ENCODE data around the gene ZC3HAV1. TPM values are rescaled to one million over a fixed set of nuclear protein-coding genes. Genes with fewer than 3 reads are reported as not detected.
"Not testable (repeated sequence)": the region's sequence is repeated elsewhere in the genome, so short reads cannot be mapped to it uniquely, and the experiment has no call there.

ZC3HAV1 gene
- total and polyA plus RNA-seq, 5 donors from 2014 or later, result 122 to 220 (median 154) TPM

- Mint-ChIP-seq H3K36me3 (no peaks in the 10 kb centered on the region), H3K27ac (peak overlapping the region in 1 of 3 donors; percentile 63), H3K9me3 (no peaks in the 10 kb centered on the region), H3K4me3 (peak overlapping the region in 3 of 4 donors; percentile 3 to 89 (median 58)), H3K4me1 (peaks cover 0 to 28% (median 13%) of the 10 kb centered on the region in 4 donors), H3K27me3 (peaks cover 5% of the 10 kb centered on the region)
- peaks cover 20% of the 10 kb centered on the region for H3K4me1 ChIP-seq (ENCODE audit: control insufficient read depth, insufficient read depth, low read length, poor library complexity, severe bottlenecking)
- H3K36me3 ChIP-seq (ENCODE audit: control insufficient read depth, insufficient read depth, low read length), result no peaks in the 10 kb centered on the region
- no peaks in the 10 kb centered on the region for H3K9me3 ChIP-seq (ENCODE audit: control insufficient read depth in 2 of 2, low read length in 2 of 2)
- H3K27ac ChIP-seq (ENCODE audit: insufficient read depth, low read length, poor library complexity, severe bottlenecking), result no peak overlapping the region
- H3K4me3 ChIP-seq (ENCODE audit: low read depth, low read length), result no peak overlapping the region
- DNase-seq (peak in 1 of 3 donors; percentile 29), ATAC-seq (ENCODE audit: low read depth in 2 of 2) (no peak)
- H3K27me3 ChIP-seq (ENCODE audit: control insufficient read depth, insufficient read depth, low read length), result no peaks in the 10 kb centered on the region
These were observed 76.0 kb downstream of the ZC3HAV1 start for GRCh38 chr7:139033346-139034114.

DNA sequence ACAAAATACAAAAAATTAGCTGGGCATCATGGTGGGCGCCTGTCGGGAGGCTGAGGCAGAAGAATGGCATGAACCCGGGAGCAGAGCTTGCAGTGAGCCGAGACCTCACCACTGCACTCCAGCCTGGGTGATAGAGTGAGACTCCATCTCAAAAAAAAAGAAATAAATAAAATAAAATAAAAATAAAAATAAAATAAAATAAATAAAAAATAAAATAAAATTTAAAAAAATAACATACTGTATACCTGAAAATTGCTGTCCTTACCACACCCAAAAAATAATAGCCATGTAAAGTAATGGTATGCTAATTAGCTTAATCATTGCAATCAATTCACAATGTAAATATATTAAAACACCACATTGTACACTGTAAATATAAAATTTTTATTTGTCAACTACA lies 77.0 kb downstream of the ZC3HAV1 start:
- no peaks in the 10 kb centered on the region for H3K9me3 ChIP-seq (ENCODE audit: control insufficient read depth in 2 of 2, low read length in 2 of 2)
- peak overlapping the region in 1 of 4 donors; percentile 86 for H3K4me3 Mint-ChIP-seq
- DNase-seq (no peak), ATAC-seq (ENCODE audit: low read depth in 2 of 2) (no peak)
- H3K27me3 Mint-ChIP-seq, result peaks cover 2% of the 10 kb centered on the region
- H3K27ac Mint-ChIP-seq, result no peak overlapping the region
- H3K27me3 ChIP-seq (ENCODE audit: control insufficient read depth, insufficient read depth, low read length), result no peaks in the 10 kb centered on the region
- peaks cover 20% of the 10 kb centered on the region for H3K4me1 ChIP-seq (ENCODE audit: control insufficient read depth, insufficient read depth, low read length, poor library complexity, severe bottlenecking)
- no peak overlapping the region for H3K27ac ChIP-seq (ENCODE audit: insufficient read depth, low read length, poor library complexity, severe bottlenecking)
- peaks cover 0 to 23% (median 10%) of the 10 kb centered on the region in 4 donors for H3K4me1 Mint-ChIP-seq
- no peak overlapping the region for H3K4me3 ChIP-seq (ENCODE audit: low read depth, low read length)
- no peaks in the 10 kb centered on the region for H3K36me3 Mint-ChIP-seq
- H3K36me3 ChIP-seq (ENCODE audit: control insufficient read depth, insufficient read depth, low read length), result no peaks in the 10 kb centered on the region
- H3K9me3 Mint-ChIP-seq, result no peaks in the 10 kb centered on the region

DNA sequence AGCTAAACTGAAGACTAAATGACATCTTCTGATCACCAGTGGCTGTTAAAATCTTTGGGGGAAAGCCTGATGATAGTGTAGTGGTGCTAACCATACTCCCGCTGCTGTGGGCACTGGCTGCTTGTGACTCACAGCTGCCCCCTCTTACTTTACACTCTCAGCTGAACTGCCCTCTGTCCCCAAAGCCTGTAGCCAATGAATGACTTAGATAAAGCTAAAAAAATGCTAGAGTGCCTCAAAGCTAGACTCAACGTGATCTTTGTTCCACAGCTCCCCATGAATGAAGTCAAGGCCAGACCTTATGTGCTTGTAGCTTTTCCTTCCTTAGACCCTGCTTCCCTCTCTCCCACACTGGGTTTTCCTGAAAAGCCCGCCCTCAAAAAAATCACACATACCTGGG lies 80.2 kb downstream of the ZC3HAV1 start:
- Mint-ChIP-seq H3K27me3 (no peaks in the 10 kb centered on the region), H3K27ac (peak overlapping the region in 1 of 3 donors; percentile 52), H3K4me1 (peaks cover 0 to 11% (median 7%) of the 10 kb centered on the region in 4 donors), H3K9me3 (no peaks in the 10 kb centered on the region), H3K4me3 (no peak overlapping the region), H3K36me3 (no peaks in the 10 kb centered on the region)
- no peak overlapping the region for H3K27ac ChIP-seq (ENCODE audit: insufficient read depth, low read length, poor library complexity, severe bottlenecking)
- H3K27me3 ChIP-seq (ENCODE audit: control insufficient read depth, insufficient read depth, low read length), result no peaks in the 10 kb centered on the region
- no peak for DNase-seq
- no peaks in the 10 kb centered on the region for H3K4me1 ChIP-seq (ENCODE audit: control insufficient read depth, insufficient read depth, low read length, poor library complexity, severe bottlenecking)
- ATAC-seq (ENCODE audit: low read depth in 2 of 2), result no peak
- H3K9me3 ChIP-seq (ENCODE audit: control insufficient read depth in 2 of 2, low read length in 2 of 2), result no peaks in the 10 kb centered on the region
- H3K4me3 ChIP-seq (ENCODE audit: low read depth, low read length), result no peak overlapping the region
- no peaks in the 10 kb centered on the region for H3K36me3 ChIP-seq (ENCODE audit: control insufficient read depth, insufficient read depth, low read length)

GRCh38 chr7:139026551-139026950 lies 83.0 kb downstream of the ZC3HAV1 start:
- Histone ChIP-seq H3K36me3 (ENCODE audit: control insufficient read depth, insufficient read depth, low read length) (no peaks in the 10 kb centered on the region), H3K9me3 (ENCODE audit: control insufficient read depth in 2 of 2, low read length in 2 of 2) (no peaks in the 10 kb centered on the region), H3K4me3 (ENCODE audit: low read depth, low read length) (no peak overlapping the region), H3K27ac (ENCODE audit: insufficient read depth, low read length, poor library complexity, severe bottlenecking) (no peak overlapping the region), H3K27me3 (ENCODE audit: control insufficient read depth, insufficient read depth, low read length) (no peaks in the 10 kb centered on the region), H3K4me1 (ENCODE audit: control insufficient read depth, insufficient read depth, low read length, poor library complexity, severe bottlenecking) (no peaks in the 10 kb centered on the region)
- ATAC-seq (ENCODE audit: low read depth in 2 of 2), result no peak
- H3K4me1 Mint-ChIP-seq, result peaks cover 0 to 4% (median 0%) of the 10 kb centered on the region in 4 donors
- no peak overlapping the region for H3K4me3 Mint-ChIP-seq
- no peaks in the 10 kb centered on the region for H3K27me3 Mint-ChIP-seq
- H3K36me3 Mint-ChIP-seq, result no peaks in the 10 kb centered on the region
- H3K27ac Mint-ChIP-seq, result no peak overlapping the region
- H3K9me3 Mint-ChIP-seq, result no peaks in the 10 kb centered on the region
- DNase-seq, result no peak

DNA sequence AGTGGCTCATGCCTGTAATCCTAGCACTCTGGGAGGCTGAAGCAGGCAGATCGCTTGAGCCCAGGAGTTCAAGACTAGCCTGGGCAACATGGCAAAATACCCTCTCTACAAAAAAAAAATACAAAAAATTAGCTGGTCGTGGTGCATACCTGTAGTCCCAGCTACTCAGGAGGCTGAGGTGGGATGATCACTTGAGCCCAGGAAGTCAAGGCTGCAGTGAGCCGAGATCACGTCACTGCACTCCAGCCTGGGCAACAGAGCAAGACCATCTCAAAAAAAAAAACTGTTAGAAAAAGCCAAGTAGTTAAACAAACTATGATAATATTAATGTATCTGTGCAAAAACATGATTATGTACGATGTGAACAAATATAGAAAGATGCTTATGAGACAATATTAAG lies 83.7 kb downstream of the ZC3HAV1 start:
- ATAC-seq (ENCODE audit: low read depth in 2 of 2); H3K27ac ChIP-seq (ENCODE audit: insufficient read depth, low read length, poor library complexity, severe bottlenecking); H3K4me3 Mint-ChIP-seq; H3K4me3 ChIP-seq (ENCODE audit: low read depth, low read length); H3K36me3 ChIP-seq (ENCODE audit: control insufficient read depth, insufficient read depth, low read length); DNase-seq; H3K27me3 ChIP-seq (ENCODE audit: control insufficient read depth, insufficient read depth, low read length); H3K36me3 Mint-ChIP-seq; H3K9me3 ChIP-seq (ENCODE audit: control insufficient read depth in 2 of 2, low read length in 2 of 2); H3K27ac Mint-ChIP-seq; H3K4me1 ChIP-seq (ENCODE audit: control insufficient read depth, insufficient read depth, low read length, poor library complexity, severe bottlenecking); H3K27me3 Mint-ChIP-seq; H3K9me3 Mint-ChIP-seq; H3K4me1 Mint-ChIP-seq: not testable (repeated sequence)

GRCh38 chr7:139023076-139023475 lies 86.4 kb downstream of the ZC3HAV1 start:
- ATAC-seq (ENCODE audit: low read depth in 2 of 2), result no peak
- Mint-ChIP-seq H3K27ac (no peak overlapping the region), H3K27me3 (no peaks in the 10 kb centered on the region), H3K4me3 (no peak overlapping the region), H3K4me1 (peaks cover 0 to 4% (median 0%) of the 10 kb centered on the region in 4 donors), H3K36me3 (no peaks in the 10 kb centered on the region), H3K9me3 (no peaks in the 10 kb centered on the region)
- no peak overlapping the region for H3K4me3 ChIP-seq (ENCODE audit: low read depth, low read length)
- no peaks in the 10 kb centered on the region for H3K9me3 ChIP-seq (ENCODE audit: control insufficient read depth in 2 of 2, low read length in 2 of 2)
- H3K27me3 ChIP-seq (ENCODE audit: control insufficient read depth, insufficient read depth, low read length), result no peaks in the 10 kb centered on the region
- no peak overlapping the region for H3K27ac ChIP-seq (ENCODE audit: insufficient read depth, low read length, poor library complexity, severe bottlenecking)
- no peak for DNase-seq
- H3K36me3 ChIP-seq (ENCODE audit: control insufficient read depth, insufficient read depth, low read length), result no peaks in the 10 kb centered on the region
- H3K4me1 ChIP-seq (ENCODE audit: control insufficient read depth, insufficient read depth, low read length, poor library complexity, severe bottlenecking), result no peaks in the 10 kb centered on the region

GRCh38 chr7:139022286-139022685 lies 87.2 kb downstream of the ZC3HAV1 start:
- DNase-seq (no peak), ATAC-seq (ENCODE audit: low read depth in 2 of 2) (no peak)
- peak overlapping the region in 1 of 3 donors; percentile 77 for H3K27ac Mint-ChIP-seq
- Histone ChIP-seq H3K9me3 (ENCODE audit: control insufficient read depth in 2 of 2, low read length in 2 of 2) (no peaks in the 10 kb centered on the region), H3K4me3 (ENCODE audit: low read depth, low read length) (no peak overlapping the region), H3K27ac (ENCODE audit: insufficient read depth, low read length, poor library complexity, severe bottlenecking) (no peak overlapping the region), H3K4me1 (ENCODE audit: control insufficient read depth, insufficient read depth, low read length, poor library complexity, severe bottlenecking) (no peaks in the 10 kb centered on the region), H3K27me3 (ENCODE audit: control insufficient read depth, insufficient read depth, low read length) (no peaks in the 10 kb centered on the region), H3K36me3 (ENCODE audit: control insufficient read depth, insufficient read depth, low read length) (no peaks in the 10 kb centered on the region)
- H3K36me3 Mint-ChIP-seq, result no peaks in the 10 kb centered on the region
- peaks cover 0 to 4% (median 2%) of the 10 kb centered on the region in 4 donors for H3K4me1 Mint-ChIP-seq
- H3K4me3 Mint-ChIP-seq, result no peak overlapping the region
- H3K9me3 Mint-ChIP-seq, result no peaks in the 10 kb centered on the region
- no peaks in the 10 kb centered on the region for H3K27me3 Mint-ChIP-seq

- Mint-ChIP-seq H3K4me1 (peaks cover 4 to 8% (median 5%) of the 10 kb centered on the region in 4 donors), H3K27me3 (no peaks in the 10 kb centered on the region), H3K9me3 (no peaks in the 10 kb centered on the region), H3K27ac (no peak overlapping the region), H3K36me3 (no peaks in the 10 kb centered on the region), H3K4me3 (no peak overlapping the region)
- Histone ChIP-seq H3K36me3 (ENCODE audit: control insufficient read depth, insufficient read depth, low read length) (no peaks in the 10 kb centered on the region), H3K4me3 (ENCODE audit: low read depth, low read length) (no peak overlapping the region), H3K9me3 (ENCODE audit: control insufficient read depth in 2 of 2, low read length in 2 of 2) (no peaks in the 10 kb centered on the region), H3K27me3 (ENCODE audit: control insufficient read depth, insufficient read depth, low read length) (peaks cover 6% of the 10 kb centered on the region), H3K4me1 (ENCODE audit: control insufficient read depth, insufficient read depth, low read length, poor library complexity, severe bottlenecking) (no peaks in the 10 kb centered on the region), H3K27ac (ENCODE audit: insufficient read depth, low read length, poor library complexity, severe bottlenecking) (no peak overlapping the region)
- ATAC-seq (ENCODE audit: low read depth in 2 of 2) (no peak), DNase-seq (no peak)
These were observed 90.6 kb downstream of the ZC3HAV1 start for GRCh38 chr7:139018910-139019309.
